CD4-positive, alpha-beta T cell (primary cell): ENCODE measurements around the gene DNPH1. TPM values are rescaled to one million over a fixed set of nuclear protein-coding genes. Genes with fewer than 3 reads are reported as not detected.

ENCODE experiments used
- ATAC-seq: fragments of 200-7000 bp; cut with Tn5 transposase; one replicate; pipeline ENCODE4 v1.10.0; 2022; ENCODE audit warnings: mild to moderate bottlenecking; ENCODE audit not compliant: poor library complexity
- CTCF ChIA-PET: fragments of 350-600 bp; sonication (Branson Sonifier 250); formaldehyde crosslinking; loops from one replicate; lab custom pipeline; 2021; ENCODE audit warnings: antibody characterized with exemption, inconsistent platforms; lab: Charles Lee
- POLR2A ChIA-PET: fragments of 350-600 bp; sonication (Branson Sonifier 250); formaldehyde crosslinking; loops from one replicate; lab custom pipeline; 2021; ENCODE audit warnings: antibody characterized with exemption, inconsistent platforms; lab: Charles Lee
- DNase-seq, 14 experiments: peaks; one replicate each; pipeline ENCODE4 v3.0.0-alpha.2; 2013 to 2020; ENCODE audit warnings: mixed read lengths in 2 of 14
- H3K27ac ChIP-seq, 2 donors: one replicate each; pipeline versions ENCODE4 v1.5.1 to v1.7.0; 2013; ENCODE audit warnings: low read length in 2 of 2, low read depth in 1 of 2, mild to moderate bottlenecking in 1 of 2
- H3K27me3 ChIP-seq, 2 experiments: 1 replicate in 1 of 2; 2 replicates in 1 of 2; pipeline versions ENCODE4 v1.6.1 to v1.7.0; 2013; ENCODE audit warnings: low read length in 2 of 2, control low read depth in 1 of 2, mild to moderate bottlenecking in 1 of 2, moderate library complexity in 1 of 2; ENCODE audit not compliant: insufficient read depth in 2 of 2, control insufficient read depth in 1 of 2
- H3K36me3 ChIP-seq: one replicate; pipeline ENCODE4 v1.6.1; 2013; ENCODE audit warnings: low read length, control low read depth; ENCODE audit not compliant: insufficient read depth
- H3K4me1 ChIP-seq: one replicate; pipeline ENCODE4 v1.6.1; 2013; ENCODE audit warnings: low read length, control low read depth; ENCODE audit not compliant: insufficient read depth
- H3K4me3 ChIP-seq: one replicate; pipeline ENCODE4 v1.5.1; 2013; ENCODE audit warnings: mild to moderate bottlenecking, low read length, moderate library complexity
- H3K9me3 ChIP-seq, 2 experiments: 1 replicate in 1 of 2; 2 replicates in 1 of 2; pipeline versions ENCODE4 v1.6.1 to v1.7.0; 2013; ENCODE audit warnings: low read length in 2 of 2, mild to moderate bottlenecking in 2 of 2, control low read depth in 1 of 2, moderate library complexity in 1 of 2; ENCODE audit not compliant: control insufficient read depth in 1 of 2, insufficient read depth in 1 of 2
- H3K27ac Mint-ChIP-seq: one replicate; pipeline ENCODE4 v1.8.0; 2020; ENCODE audit warnings: mixed read lengths
- H3K27me3 Mint-ChIP-seq: one replicate; pipeline ENCODE4 v1.8.0; 2021; ENCODE audit warnings: mixed read lengths
- H3K36me3 Mint-ChIP-seq: one replicate; pipeline ENCODE4 v1.8.0; 2021; ENCODE audit warnings: low read depth, mixed read lengths
- H3K4me1 Mint-ChIP-seq: one replicate; pipeline ENCODE4 v1.8.0; 2021; ENCODE audit warnings: low read depth, mixed read lengths
- H3K4me3 Mint-ChIP-seq: one replicate; pipeline ENCODE4 v1.8.0; 2020; ENCODE audit warnings: mild to moderate bottlenecking, mixed read lengths
- H3K9me3 Mint-ChIP-seq: one replicate; pipeline ENCODE4 v1.8.0; 2020; ENCODE audit warnings: mixed read lengths
- intact Hi-C, 2 experiments: fragments of 100-400 bp; cut with DNase I in 1 of 2; cut with micrococcal nuclease in 1 of 2; formaldehyde crosslinking; loops; one replicate each; pipeline versions ENCODE4 v1.15.1 to v1.9.0; 2023 to 2025; cut with DNase I, micrococcal nuclease
- total RNA-seq, 174 experiments: library from RNA in 2 of 174; stranded (reverse) in 2 of 174; gene quantifications; one replicate each; pipeline ENCODE4 v1.2.3 and lab custom pipeline; 2021 to 2026
- TF ChIP-seq, protein P1 (sequence below): fragments of 200-600 bp; IDR thresholded peaks from one replicate; pipeline ENCODE4 v1.8.0; 2022; ENCODE audit warnings: antibody characterized with exemption, mild to moderate bottlenecking

DNPH1 gene
- total RNA-seq, 2 experiments from 2014 or later: 27.3 to 30.6 TPM

DNA sequence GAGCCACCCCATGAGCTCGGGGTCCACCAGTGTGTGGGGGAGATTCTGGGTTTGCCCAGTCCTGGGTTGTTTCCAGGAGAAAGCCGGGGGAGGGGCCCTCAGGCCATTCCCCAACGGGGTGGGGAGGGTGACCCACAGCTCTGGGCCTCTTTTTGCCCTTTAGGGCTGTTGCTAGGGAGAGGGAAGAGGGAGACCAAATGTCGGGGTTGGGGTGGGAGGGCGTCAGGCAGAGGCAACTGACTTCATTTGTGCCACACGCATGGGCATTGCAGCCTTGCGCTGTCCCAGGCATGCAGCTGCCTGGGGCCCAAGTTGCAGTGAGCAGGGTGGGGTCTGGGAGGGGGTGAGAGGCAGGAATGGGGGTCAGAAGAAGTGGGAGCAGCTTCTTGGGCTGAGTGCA lies 49.2 kb downstream of the DNPH1 start:
- ChIA-PET POLR2A (interaction anchor here (1.1 kb wide), 2 partner anchors 8 to 196 kb away, joined by 3 to 4 read pairs; partner anchors contain the start of gene PPP2R5D), CTCF (interaction anchor here (1.5 kb wide), 1 partner anchor 9 kb away, joined by 5 read pairs; the partner anchor contains the start of gene SRF)
- H3K4me1 Mint-ChIP-seq: peaks cover 43% of the 10 kb centered on the region
- DNase-seq: no peak
- no peak overlapping the region for H3K4me3 Mint-ChIP-seq
- no peaks in the 10 kb centered on the region for H3K9me3 Mint-ChIP-seq
- no peak overlapping the region for H3K27ac Mint-ChIP-seq
- no peak overlapping the region for H3K27ac ChIP-seq
- H3K27me3 Mint-ChIP-seq: no peaks in the 10 kb centered on the region
- no peaks in the 10 kb centered on the region for H3K27me3 ChIP-seq
- no peak overlapping the region for H3K4me3 ChIP-seq
- no peaks in the 10 kb centered on the region for H3K9me3 ChIP-seq
- H3K36me3 ChIP-seq: peaks cover 45% of the 10 kb centered on the region
- peaks cover 49% of the 10 kb centered on the region for H3K4me1 ChIP-seq
- ATAC-seq: no peak
- peaks cover 55% of the 10 kb centered on the region for H3K36me3 Mint-ChIP-seq
- intact Hi-C loops: loop anchor here in 1 of 2 experiments (5.0 kb wide), 1 partner anchor 297 kb away; the partner anchor contains the start of gene TJAP1
- TF ChIP-seq, protein P1, sequence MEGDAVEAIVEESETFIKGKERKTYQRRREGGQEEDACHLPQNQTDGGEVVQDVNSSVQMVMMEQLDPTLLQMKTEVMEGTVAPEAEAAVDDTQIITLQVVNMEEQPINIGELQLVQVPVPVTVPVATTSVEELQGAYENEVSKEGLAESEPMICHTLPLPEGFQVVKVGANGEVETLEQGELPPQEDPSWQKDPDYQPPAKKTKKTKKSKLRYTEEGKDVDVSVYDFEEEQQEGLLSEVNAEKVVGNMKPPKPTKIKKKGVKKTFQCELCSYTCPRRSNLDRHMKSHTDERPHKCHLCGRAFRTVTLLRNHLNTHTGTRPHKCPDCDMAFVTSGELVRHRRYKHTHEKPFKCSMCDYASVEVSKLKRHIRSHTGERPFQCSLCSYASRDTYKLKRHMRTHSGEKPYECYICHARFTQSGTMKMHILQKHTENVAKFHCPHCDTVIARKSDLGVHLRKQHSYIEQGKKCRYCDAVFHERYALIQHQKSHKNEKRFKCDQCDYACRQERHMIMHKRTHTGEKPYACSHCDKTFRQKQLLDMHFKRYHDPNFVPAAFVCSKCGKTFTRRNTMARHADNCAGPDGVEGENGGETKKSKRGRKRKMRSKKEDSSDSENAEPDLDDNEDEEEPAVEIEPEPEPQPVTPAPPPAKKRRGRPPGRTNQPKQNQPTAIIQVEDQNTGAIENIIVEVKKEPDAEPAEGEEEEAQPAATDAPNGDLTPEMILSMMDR: no peak

DNA sequence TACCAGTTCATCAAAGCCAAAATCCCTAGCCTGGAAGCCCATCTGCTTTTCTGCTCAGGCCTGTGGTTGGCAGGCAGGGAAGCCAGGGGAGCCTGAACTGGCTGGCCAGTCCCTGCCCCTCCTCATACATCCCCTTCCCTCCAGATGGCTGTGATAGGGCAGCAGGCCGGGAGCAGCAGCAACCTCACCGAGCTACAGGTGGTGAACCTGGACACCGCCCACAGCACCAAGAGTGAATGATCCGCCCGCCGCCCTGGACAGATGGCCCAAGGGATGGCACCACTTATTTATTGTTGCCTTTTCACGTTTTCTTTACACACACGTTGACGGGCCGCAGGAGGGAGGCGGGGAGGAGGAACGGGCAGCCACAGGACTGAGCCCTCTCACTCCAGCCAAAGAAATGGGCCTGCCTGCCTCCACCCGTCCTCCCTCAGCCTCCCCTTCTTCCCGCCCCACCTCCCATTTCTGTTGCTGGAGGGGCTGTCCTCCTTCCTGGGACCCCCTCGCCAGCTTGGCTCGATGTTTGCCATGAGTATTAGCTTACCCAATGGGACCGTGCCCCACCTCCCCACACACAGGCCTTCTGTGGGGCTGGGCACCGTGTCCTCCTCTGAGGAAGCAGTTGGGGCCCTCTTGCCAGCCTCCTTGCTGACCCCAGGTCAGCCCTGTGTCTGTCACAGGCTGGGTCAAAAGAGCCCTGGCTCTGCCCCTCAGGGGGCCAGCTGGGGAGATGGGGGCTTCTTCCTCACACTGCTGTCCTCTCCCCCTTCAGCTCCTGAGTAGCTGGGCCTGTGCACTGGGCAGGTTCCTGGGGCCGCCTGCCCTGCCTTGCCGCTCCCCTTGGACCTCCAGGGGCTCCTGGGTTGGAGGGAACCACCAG lies 50.1 kb downstream of the DNPH1 start:
- ATAC-seq (no peak), DNase-seq (no peak)
- Histone ChIP-seq H3K27me3 (no peaks in the 10 kb centered on the region), H3K4me3 (no peak overlapping the region), H3K9me3 (no peaks in the 10 kb centered on the region), H3K27ac (no peak overlapping the region), H3K36me3 (peaks cover 43% of the 10 kb centered on the region), H3K4me1 (peaks cover 50% of the 10 kb centered on the region)
- Mint-ChIP-seq H3K4me1 (peaks cover 43% of the 10 kb centered on the region), H3K4me3 (no peak overlapping the region), H3K27ac (no peak overlapping the region), H3K9me3 (no peaks in the 10 kb centered on the region), H3K27me3 (no peaks in the 10 kb centered on the region), H3K36me3 (peaks cover 61% of the 10 kb centered on the region)
- POLR2A ChIA-PET: interaction anchor here (1.1 kb wide), 1 partner anchor 195 kb away, joined by 4 read pairs; the partner anchor contains the start of gene PPP2R5D
- CTCF ChIA-PET: interaction anchor here (1.5 kb wide), 1 partner anchor 8 kb away, joined by 5 read pairs; the partner anchor contains the start of gene SRF
- intact Hi-C loops: loop anchor here in 1 of 2 experiments (10.0 kb wide), 1 partner anchor 394 kb away; the partner anchor contains the start of gene BICRAL
- TF ChIP-seq, protein P1: no peak

DNA sequence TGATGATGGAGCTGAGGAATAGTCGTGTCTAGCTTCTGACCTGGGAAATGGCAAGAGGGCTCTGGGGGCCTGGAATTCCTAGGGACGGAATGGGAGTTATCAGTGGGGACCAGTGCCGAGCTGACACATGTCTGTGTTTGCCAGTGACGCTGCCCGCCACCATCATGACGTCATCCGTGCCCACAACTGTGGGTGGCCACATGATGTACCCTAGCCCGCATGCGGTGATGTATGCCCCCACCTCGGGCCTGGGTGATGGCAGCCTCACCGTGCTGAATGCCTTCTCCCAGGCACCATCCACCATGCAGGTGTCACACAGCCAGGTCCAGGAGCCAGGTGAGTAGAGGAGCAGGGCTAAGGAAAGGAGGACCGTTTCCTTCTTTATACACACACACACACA lies 51.1 kb downstream of the DNPH1 start:
- H3K27me3 ChIP-seq: no peaks in the 10 kb centered on the region
- ChIA-PET CTCF (no interaction called here), POLR2A (no interaction called here)
- intact Hi-C loops: loop anchor here in 1 of 2 experiments (10.0 kb wide), 1 partner anchor 393 kb away; the partner anchor contains the start of gene BICRAL
- Mint-ChIP-seq H3K4me1 (peaks cover 43% of the 10 kb centered on the region), H3K36me3 (peaks cover 61% of the 10 kb centered on the region), H3K27ac (peak overlapping the region; percentile 27), H3K4me3 (no peak overlapping the region), H3K9me3 (no peaks in the 10 kb centered on the region), H3K27me3 (no peaks in the 10 kb centered on the region)
- H3K9me3 ChIP-seq: no peaks in the 10 kb centered on the region
- H3K4me3 ChIP-seq: no peak overlapping the region
- no peak for ATAC-seq
- H3K36me3 ChIP-seq: peaks cover 43% of the 10 kb centered on the region
- peak in 1 of 14 experiments; percentile 28 for DNase-seq
- TF ChIP-seq, protein P1: no peak
- no peak overlapping the region for H3K27ac ChIP-seq
- peaks cover 50% of the 10 kb centered on the region for H3K4me1 ChIP-seq
